ENCODE results near the gene KIAA1671.

Gene KIAA1671

DNA sequence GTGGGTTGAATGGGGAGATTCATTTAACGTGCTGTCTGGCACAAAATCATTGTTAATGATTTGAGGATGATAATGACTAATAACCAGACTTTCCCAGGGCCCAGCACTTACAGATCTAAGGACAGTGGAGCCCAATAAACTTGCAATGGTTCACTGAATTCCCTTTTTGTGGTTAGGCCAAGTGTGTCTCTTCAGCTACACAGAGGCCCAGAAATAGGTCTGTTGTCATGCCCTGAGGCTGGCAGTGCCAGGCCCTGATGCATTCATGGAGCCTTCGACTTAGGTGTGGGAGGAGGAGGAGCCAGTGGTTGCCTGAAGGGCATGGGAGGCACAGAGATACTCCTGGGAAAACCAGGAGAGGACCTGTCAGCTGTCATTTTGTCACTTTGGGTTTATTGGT is 56.1 kb downstream of the KIAA1671 start:
- TF ChIP-seq SIN3A (IDR thresholded peaks at IDR 0.05; ENCODE audit: borderline replicate concordance, insufficient read depth, low read length) (no peak), POLR2AphosphoS5 (IDR thresholded peaks at IDR 0.05; ENCODE audit: low read depth, low read length) (no peak), TAF1 (IDR thresholded peaks at IDR 0.05; ENCODE audit: borderline replicate concordance, insufficient read depth, low read length) (no peak), FOXP2 (optimal IDR thresholded peaks at IDR 0.05; ENCODE audit: borderline replicate concordance, extremely low read depth, extremely low read length, insufficient read depth) (no peak)
- TF ChIP-seq, protein P1, sequence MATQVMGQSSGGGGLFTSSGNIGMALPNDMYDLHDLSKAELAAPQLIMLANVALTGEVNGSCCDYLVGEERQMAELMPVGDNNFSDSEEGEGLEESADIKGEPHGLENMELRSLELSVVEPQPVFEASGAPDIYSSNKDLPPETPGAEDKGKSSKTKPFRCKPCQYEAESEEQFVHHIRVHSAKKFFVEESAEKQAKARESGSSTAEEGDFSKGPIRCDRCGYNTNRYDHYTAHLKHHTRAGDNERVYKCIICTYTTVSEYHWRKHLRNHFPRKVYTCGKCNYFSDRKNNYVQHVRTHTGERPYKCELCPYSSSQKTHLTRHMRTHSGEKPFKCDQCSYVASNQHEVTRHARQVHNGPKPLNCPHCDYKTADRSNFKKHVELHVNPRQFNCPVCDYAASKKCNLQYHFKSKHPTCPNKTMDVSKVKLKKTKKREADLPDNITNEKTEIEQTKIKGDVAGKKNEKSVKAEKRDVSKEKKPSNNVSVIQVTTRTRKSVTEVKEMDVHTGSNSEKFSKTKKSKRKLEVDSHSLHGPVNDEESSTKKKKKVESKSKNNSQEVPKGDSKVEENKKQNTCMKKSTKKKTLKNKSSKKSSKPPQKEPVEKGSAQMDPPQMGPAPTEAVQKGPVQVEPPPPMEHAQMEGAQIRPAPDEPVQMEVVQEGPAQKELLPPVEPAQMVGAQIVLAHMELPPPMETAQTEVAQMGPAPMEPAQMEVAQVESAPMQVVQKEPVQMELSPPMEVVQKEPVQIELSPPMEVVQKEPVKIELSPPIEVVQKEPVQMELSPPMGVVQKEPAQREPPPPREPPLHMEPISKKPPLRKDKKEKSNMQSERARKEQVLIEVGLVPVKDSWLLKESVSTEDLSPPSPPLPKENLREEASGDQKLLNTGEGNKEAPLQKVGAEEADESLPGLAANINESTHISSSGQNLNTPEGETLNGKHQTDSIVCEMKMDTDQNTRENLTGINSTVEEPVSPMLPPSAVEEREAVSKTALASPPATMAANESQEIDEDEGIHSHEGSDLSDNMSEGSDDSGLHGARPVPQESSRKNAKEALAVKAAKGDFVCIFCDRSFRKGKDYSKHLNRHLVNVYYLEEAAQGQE (IDR thresholded peaks at IDR 0.05; ENCODE audit: insufficient read depth in 1 of 2, low read depth in 2 of 2, low read length in 2 of 2) = no peak

DNA sequence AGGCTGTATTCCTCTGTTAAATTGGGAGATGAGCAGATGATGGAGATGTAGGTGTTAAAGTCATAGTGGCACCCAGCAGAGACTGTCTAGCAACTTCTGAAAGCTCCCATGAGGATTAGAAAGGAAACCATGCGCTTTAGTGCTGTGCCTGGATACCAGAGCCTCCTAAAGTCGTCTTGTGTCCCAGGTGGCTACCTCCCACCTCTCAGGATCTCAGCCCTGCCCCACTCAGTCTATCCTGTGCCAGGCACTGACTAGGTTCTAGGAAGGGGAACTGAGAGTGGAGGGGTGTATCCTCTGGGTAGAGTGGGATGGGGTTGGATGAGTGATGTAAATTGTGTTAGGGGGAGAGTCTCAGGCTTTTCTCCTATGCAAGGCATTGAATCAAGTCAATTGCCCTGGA is 60.2 kb downstream of the KIAA1671 start:
- no peak for TF ChIP-seq SIN3A (IDR thresholded peaks at IDR 0.05; ENCODE audit: borderline replicate concordance, insufficient read depth, low read length)
- no peak for TF ChIP-seq TAF1 (IDR thresholded peaks at IDR 0.05; ENCODE audit: borderline replicate concordance, insufficient read depth, low read length)
- no peak for TF ChIP-seq FOXP2 (optimal IDR thresholded peaks at IDR 0.05; ENCODE audit: borderline replicate concordance, extremely low read depth, extremely low read length, insufficient read depth)
- TF ChIP-seq POLR2AphosphoS5 (IDR thresholded peaks at IDR 0.05; ENCODE audit: low read depth, low read length) = no peak
- TF ChIP-seq, protein P1 (IDR thresholded peaks at IDR 0.05; ENCODE audit: insufficient read depth in 1 of 2, low read depth in 2 of 2, low read length in 2 of 2) = no peak

DNA sequence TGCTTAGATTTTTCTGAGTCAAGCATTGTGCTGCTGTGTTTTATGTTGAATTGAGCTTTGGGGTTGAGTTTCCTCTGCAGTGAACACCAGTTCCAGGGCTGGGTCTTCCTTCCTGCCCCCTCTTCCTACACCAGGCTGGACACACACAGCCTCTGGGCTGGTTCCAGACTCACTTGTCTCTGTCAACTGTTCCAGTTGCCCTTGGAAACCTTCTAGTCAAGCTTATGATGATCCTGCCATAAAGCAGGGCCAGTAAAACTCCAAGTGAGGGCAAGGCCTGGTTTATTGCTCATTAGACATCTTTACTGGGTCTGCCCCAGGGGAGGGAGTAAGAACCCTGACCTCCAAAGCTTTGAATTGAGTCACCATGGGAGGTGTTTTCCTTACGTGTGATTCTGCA is 61.1 kb downstream of the KIAA1671 start:
- TF ChIP-seq SIN3A (IDR thresholded peaks at IDR 0.05; ENCODE audit: borderline replicate concordance, insufficient read depth, low read length) (no peak), POLR2AphosphoS5 (IDR thresholded peaks at IDR 0.05; ENCODE audit: low read depth, low read length) (no peak)

DNA sequence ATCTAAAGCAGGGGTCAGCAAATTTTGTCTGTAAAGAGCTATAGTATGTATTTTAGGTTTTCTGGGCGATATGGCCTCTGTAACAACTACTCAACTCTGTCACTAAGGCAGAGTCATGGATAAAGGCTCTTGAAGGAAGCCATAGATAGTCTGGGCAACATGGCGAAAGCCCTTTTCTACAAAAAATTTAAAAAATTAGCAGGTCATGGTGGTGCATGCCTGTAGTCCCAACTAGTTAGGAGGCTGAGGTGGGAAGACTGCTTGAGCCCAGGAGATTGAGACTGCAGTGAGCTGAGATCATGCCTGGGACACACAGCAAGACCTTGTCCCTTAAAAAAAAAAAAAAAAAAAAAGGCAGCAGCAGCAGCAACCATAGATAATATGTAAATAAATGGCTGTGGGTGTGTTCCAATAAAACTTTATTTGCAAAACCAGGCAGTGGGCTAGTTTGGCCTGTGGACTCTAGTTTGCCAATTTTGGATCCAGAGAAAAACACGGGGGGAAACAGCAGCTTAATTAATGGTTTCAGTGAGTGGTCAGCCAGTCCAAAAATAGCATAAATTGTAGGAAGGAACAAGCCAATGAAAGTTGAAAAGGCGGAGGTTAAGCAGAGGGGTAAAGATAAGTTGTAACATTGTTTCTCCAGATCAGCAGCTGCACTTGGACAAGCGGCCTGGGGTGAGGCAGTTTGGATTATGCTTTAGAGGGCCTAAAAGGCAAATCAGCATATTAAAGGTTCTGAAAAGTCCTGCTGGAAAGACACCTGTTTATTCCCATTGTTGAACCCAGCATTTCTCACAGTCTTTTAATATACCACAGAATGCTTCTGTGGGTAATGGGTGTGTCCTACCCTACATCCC is 62.6 kb downstream of the KIAA1671 start:
- TF ChIP-seq FOXP2 (optimal IDR thresholded peaks at IDR 0.05; ENCODE audit: borderline replicate concordance, extremely low read depth, extremely low read length, insufficient read depth) (no peak), SIN3A (IDR thresholded peaks at IDR 0.05; ENCODE audit: borderline replicate concordance, insufficient read depth, low read length) (no peak), POLR2AphosphoS5 (IDR thresholded peaks at IDR 0.05; ENCODE audit: low read depth, low read length) (no peak), TAF1 (IDR thresholded peaks at IDR 0.05; ENCODE audit: borderline replicate concordance, insufficient read depth, low read length) (no peak)
- TF ChIP-seq, protein P1 (IDR thresholded peaks at IDR 0.05; ENCODE audit: insufficient read depth in 1 of 2, low read depth in 2 of 2, low read length in 2 of 2) = no peak

DNA sequence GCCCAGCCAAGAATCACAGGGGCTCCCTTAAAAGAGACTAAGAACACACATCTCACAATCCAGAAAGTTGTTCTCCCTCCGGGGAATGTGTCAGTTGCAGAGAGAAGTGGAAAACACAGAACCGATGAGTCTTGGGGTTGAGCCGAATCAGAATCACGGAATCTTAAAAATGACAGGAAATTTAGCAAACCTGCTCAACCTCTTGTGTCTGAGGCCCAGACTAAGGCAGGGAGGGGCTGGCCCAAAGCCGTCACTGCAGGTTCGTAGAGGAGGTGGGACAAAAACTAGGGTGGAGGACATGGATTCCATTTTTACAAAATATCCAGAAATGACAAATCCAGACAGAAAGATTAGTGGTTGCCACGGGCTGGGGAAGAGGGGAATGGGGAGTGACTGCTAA is 63.8 kb downstream of the KIAA1671 start:
- TF ChIP-seq TAF1 (IDR thresholded peaks at IDR 0.05; ENCODE audit: borderline replicate concordance, insufficient read depth, low read length) (no peak), POLR2AphosphoS5 (IDR thresholded peaks at IDR 0.05; ENCODE audit: low read depth, low read length) (no peak), SIN3A (IDR thresholded peaks at IDR 0.05; ENCODE audit: borderline replicate concordance, insufficient read depth, low read length) (no peak), FOXP2 (optimal IDR thresholded peaks at IDR 0.05; ENCODE audit: borderline replicate concordance, extremely low read depth, extremely low read length, insufficient read depth) (no peak)
- TF ChIP-seq, protein P1 (IDR thresholded peaks at IDR 0.05; ENCODE audit: insufficient read depth in 1 of 2, low read depth in 2 of 2, low read length in 2 of 2) = no peak

Measured in PFSK-1 (cell line).